ENCODE results near the gene ZNF324.
"Not testable (repeated sequence)": the region's sequence is repeated elsewhere in the genome, so short reads cannot be mapped to it uniquely, and the experiment has no call there.

ZNF324 gene

DNA sequence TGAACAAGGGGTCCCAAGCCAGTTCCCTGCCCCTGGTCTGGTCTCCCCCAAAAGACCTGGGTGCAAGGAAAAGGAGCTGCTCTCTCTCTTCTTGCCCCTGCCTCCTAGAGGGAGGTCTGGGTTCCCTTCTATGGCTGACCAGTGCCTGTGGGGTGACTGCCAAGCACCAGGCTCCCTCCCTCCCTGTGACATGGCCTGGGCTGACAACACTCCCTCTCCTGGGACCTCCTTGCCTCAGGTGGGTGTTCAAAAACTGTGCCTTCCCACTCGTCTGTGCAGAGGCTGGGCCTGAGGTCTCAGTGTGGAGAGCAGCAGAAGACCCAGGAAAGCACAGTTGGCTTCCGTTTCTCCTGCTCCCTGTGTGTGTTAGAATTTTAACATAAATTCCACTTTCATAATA, 14.0 kb downstream of the ZNF324 start:
- ChIA-PET POLR2A (interaction anchor here (0.7 kb wide), 1 partner anchor 53 kb away, joined by 3 read pairs; no protein-coding TSS in a partner anchor), CTCF (interaction anchor here (0.6 to 1.0 kb wide), 2 partner anchors 13 to 100 kb away, joined by 4 to 5 read pairs; no protein-coding TSS in a partner anchor)
- Histone ChIP-seq H3K36me3 (ENCODE audit: control insufficient read depth in 4 of 4, insufficient read depth in 4 of 4, low read length in 3 of 4) (peaks cover 0 to 31% (median 12%) of the 10 kb centered on the region in 4 experiments), H3K4me1 (ENCODE audit: control extremely low read depth in 1 of 4, control insufficient read depth in 4 of 4, insufficient read depth in 4 of 4, low read length in 3 of 4) (peaks cover 3 to 12% (median 11%) of the 10 kb centered on the region in 4 experiments), H3K27me3 (replicated peaks in 2 of 5; ENCODE audit: control insufficient read depth in 4 of 5, insufficient read depth in 5 of 5, low read length in 4 of 5) (no peaks in the 10 kb centered on the region), H3K27ac (ENCODE audit: insufficient read depth in 1 of 2, low read depth in 1 of 2, low read length in 2 of 2, poor library complexity in 1 of 2, severe bottlenecking in 2 of 2) (no peak overlapping the region), H3K9me3 (ENCODE audit: control extremely low read depth in 1 of 5, control insufficient read depth in 4 of 5, insufficient read depth in 2 of 5, low read depth in 1 of 5, low read length in 4 of 5) (no peaks in the 10 kb centered on the region), H3K4me3 (ENCODE audit: control insufficient read depth in 1 of 7, extremely low read depth in 1 of 7, insufficient read depth in 4 of 7, low read depth in 2 of 7, low read length in 6 of 7) (no peak overlapping the region)
- no CpG with 5 or more reads among the region's 2 CpGs for WGBS (ENCODE audit: insufficient coverage)
- no peak for DNase-seq

DNA sequence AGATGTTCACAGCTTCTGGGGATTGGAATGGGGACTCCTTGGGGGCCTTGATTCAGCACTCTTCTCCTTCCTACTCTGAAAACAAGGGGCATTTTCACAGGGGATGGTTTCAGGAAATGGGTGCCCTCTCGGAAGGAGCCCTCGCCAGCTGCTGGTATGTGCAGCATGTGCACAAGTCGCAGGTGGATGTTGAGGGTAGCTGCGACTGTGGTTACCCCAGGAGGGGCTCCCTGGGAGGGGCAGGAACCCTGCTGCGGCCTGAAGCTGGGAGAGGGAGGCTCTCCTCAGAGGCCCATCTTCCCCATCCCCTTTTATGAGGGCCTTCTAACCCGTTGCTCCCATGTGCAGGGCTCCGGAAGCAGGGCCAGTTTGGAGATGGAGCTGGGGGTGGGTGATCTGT, 15.5 kb downstream of the ZNF324 start:
- Histone ChIP-seq H3K4me3 (ENCODE audit: control insufficient read depth in 1 of 7, extremely low read depth in 1 of 7, insufficient read depth in 4 of 7, low read depth in 2 of 7, low read length in 6 of 7) (no peak overlapping the region), H3K4me1 (ENCODE audit: control extremely low read depth in 1 of 4, control insufficient read depth in 4 of 4, insufficient read depth in 4 of 4, low read length in 3 of 4) (peaks cover 0 to under 1% (median 0%) of the 10 kb centered on the region in 4 experiments), H3K27me3 (replicated peaks in 2 of 5; ENCODE audit: control insufficient read depth in 4 of 5, insufficient read depth in 5 of 5, low read length in 4 of 5) (no peaks in the 10 kb centered on the region), H3K36me3 (ENCODE audit: control insufficient read depth in 4 of 4, insufficient read depth in 4 of 4, low read length in 3 of 4) (peaks cover 0 to 31% (median 12%) of the 10 kb centered on the region in 4 experiments), H3K9me3 (ENCODE audit: control extremely low read depth in 1 of 5, control insufficient read depth in 4 of 5, insufficient read depth in 2 of 5, low read depth in 1 of 5, low read length in 4 of 5) (no peaks in the 10 kb centered on the region), H3K27ac (ENCODE audit: insufficient read depth in 1 of 2, low read depth in 1 of 2, low read length in 2 of 2, poor library complexity in 1 of 2, severe bottlenecking in 2 of 2) (no peak overlapping the region)
- WGBS (ENCODE audit: insufficient coverage) = 95% methylated on average over 5 of the region's 7 CpGs
- CTCF ChIA-PET = no interaction called here
- DNase-seq = no peak
- POLR2A ChIA-PET = no interaction called here

DNA sequence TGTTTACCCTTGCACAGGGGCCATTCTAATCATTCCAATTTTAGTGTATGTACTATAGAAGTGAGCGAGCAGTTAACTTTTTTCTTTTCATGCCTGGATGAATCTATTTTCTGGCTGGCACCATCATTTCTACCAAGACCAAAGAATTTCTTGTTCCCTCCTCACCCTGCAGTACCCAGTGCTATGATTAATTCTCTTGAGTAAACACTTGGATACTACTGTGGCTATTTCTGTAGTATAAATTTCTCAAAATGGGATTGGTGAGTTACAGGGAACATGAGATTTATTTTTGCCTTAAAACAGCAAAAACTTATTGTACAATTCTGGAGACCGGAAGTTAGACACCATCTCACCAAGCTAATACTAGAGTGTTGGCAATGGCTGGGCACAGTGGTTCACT, 16.9 kb downstream of the ZNF324 start:
- no peaks in the 10 kb centered on the region for H3K4me1 ChIP-seq (ENCODE audit: control extremely low read depth in 1 of 4, control insufficient read depth in 4 of 4, insufficient read depth in 4 of 4, low read length in 3 of 4)
- ChIA-PET POLR2A (no interaction called here), CTCF (interaction anchor here (1.1 kb wide), 1 partner anchor 13 kb away, joined by 5 read pairs; no protein-coding TSS in a partner anchor)
- no peak overlapping the region for H3K4me3 ChIP-seq (ENCODE audit: control insufficient read depth in 1 of 7, extremely low read depth in 1 of 7, insufficient read depth in 4 of 7, low read depth in 2 of 7, low read length in 6 of 7)
- H3K27me3 ChIP-seq (replicated peaks in 2 of 5; ENCODE audit: control insufficient read depth in 4 of 5, insufficient read depth in 5 of 5, low read length in 4 of 5) = no peaks in the 10 kb centered on the region
- no peak for DNase-seq
- no peaks in the 10 kb centered on the region for H3K9me3 ChIP-seq (ENCODE audit: control extremely low read depth in 1 of 5, control insufficient read depth in 4 of 5, insufficient read depth in 2 of 5, low read depth in 1 of 5, low read length in 4 of 5)
- no peak overlapping the region for H3K27ac ChIP-seq (ENCODE audit: insufficient read depth in 1 of 2, low read depth in 1 of 2, low read length in 2 of 2, poor library complexity in 1 of 2, severe bottlenecking in 2 of 2)
- H3K36me3 ChIP-seq (ENCODE audit: control insufficient read depth in 4 of 4, insufficient read depth in 4 of 4, low read length in 3 of 4) = peaks cover 0 to 31% (median 11%) of the 10 kb centered on the region in 4 experiments
- WGBS (ENCODE audit: insufficient coverage) = 100% methylated on average over 1 of the region's 2 CpGs

GRCh38 chr19:58484349-58484748, 17.5 kb downstream of the ZNF324 start:
- POLR2A ChIA-PET; H3K4me1 ChIP-seq (ENCODE audit: control extremely low read depth in 1 of 4, control insufficient read depth in 4 of 4, insufficient read depth in 4 of 4, low read length in 3 of 4); H3K4me3 ChIP-seq (ENCODE audit: control insufficient read depth in 1 of 7, extremely low read depth in 1 of 7, insufficient read depth in 4 of 7, low read depth in 2 of 7, low read length in 6 of 7); H3K27me3 ChIP-seq (replicated peaks in 2 of 5; ENCODE audit: control insufficient read depth in 4 of 5, insufficient read depth in 5 of 5, low read length in 4 of 5); H3K27ac ChIP-seq (ENCODE audit: insufficient read depth in 1 of 2, low read depth in 1 of 2, low read length in 2 of 2, poor library complexity in 1 of 2, severe bottlenecking in 2 of 2); H3K9me3 ChIP-seq (ENCODE audit: control extremely low read depth in 1 of 5, control insufficient read depth in 4 of 5, insufficient read depth in 2 of 5, low read depth in 1 of 5, low read length in 4 of 5): not testable (repeated sequence)
- peaks cover 0 to 25% (median 11%) of the 10 kb centered on the region in 4 experiments for H3K36me3 ChIP-seq (ENCODE audit: control insufficient read depth in 4 of 4, insufficient read depth in 4 of 4, low read length in 3 of 4)
- WGBS (ENCODE audit: insufficient coverage) = no CpG with 5 or more reads among the region's 5 CpGs
- CTCF ChIA-PET = interaction anchor here (1.1 kb wide), 1 partner anchor 12 kb away, joined by 5 read pairs; no protein-coding TSS in a partner anchor
- DNase-seq = peak; percentile 18 to 53 (median 43)

DNA sequence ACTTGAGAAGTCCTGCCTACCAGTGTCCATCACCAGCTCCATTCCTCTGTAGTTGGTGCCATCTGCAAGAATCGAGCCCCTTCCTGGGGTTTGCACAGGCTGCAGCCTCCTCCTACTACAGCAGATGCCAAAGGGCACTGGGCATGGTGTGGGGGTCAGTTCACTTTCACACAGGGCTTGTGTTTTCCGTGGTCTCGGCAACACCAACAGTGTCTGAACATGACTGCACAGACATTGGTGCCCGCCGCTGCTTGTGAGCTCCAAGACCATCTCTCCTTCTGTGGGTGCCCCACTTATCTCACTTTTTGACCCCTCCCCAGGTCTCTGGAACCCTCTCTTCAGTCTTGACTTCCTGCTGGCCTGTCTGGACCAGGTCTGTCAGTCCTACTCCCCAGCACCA, 24.5 kb downstream of the ZNF324 start:
- no peaks in the 10 kb centered on the region for H3K27me3 ChIP-seq (replicated peaks in 2 of 5; ENCODE audit: control insufficient read depth in 4 of 5, insufficient read depth in 5 of 5, low read length in 4 of 5)
- 90% methylated on average over 3 of the region's 5 CpGs for WGBS (ENCODE audit: insufficient coverage)
- POLR2A ChIA-PET = no interaction called here

GRCh38 chr19:58492265-58492664, 25.4 kb downstream of the ZNF324 start:
- WGBS (ENCODE audit: insufficient coverage) = 98% methylated on average over 5 of the region's 14 CpGs
- ChIA-PET CTCF (no interaction called here), POLR2A (no interaction called here)
- no peak for DNase-seq
- H3K27ac ChIP-seq (ENCODE audit: insufficient read depth in 1 of 2, low read depth in 1 of 2, low read length in 2 of 2, poor library complexity in 1 of 2, severe bottlenecking in 2 of 2) = no peak overlapping the region
- no peaks in the 10 kb centered on the region for H3K9me3 ChIP-seq (ENCODE audit: control extremely low read depth in 1 of 5, control insufficient read depth in 4 of 5, insufficient read depth in 2 of 5, low read depth in 1 of 5, low read length in 4 of 5)
- H3K36me3 ChIP-seq (ENCODE audit: control insufficient read depth in 4 of 4, insufficient read depth in 4 of 4, low read length in 3 of 4) = no peaks in the 10 kb centered on the region
- no peak overlapping the region for H3K4me3 ChIP-seq (ENCODE audit: control insufficient read depth in 1 of 7, extremely low read depth in 1 of 7, insufficient read depth in 4 of 7, low read depth in 2 of 7, low read length in 6 of 7)
- peaks cover 0 to under 1% (median 0%) of the 10 kb centered on the region in 4 experiments for H3K4me1 ChIP-seq (ENCODE audit: control extremely low read depth in 1 of 4, control insufficient read depth in 4 of 4, insufficient read depth in 4 of 4, low read length in 3 of 4)
- no peaks in the 10 kb centered on the region for H3K27me3 ChIP-seq (replicated peaks in 2 of 5; ENCODE audit: control insufficient read depth in 4 of 5, insufficient read depth in 5 of 5, low read length in 4 of 5)

More for the DNA sequence above, 24.5 kb downstream of the ZNF324 start:
- CTCF ChIA-PET = no interaction called here
- Histone ChIP-seq H3K4me1 (ENCODE audit: control extremely low read depth in 1 of 4, control insufficient read depth in 4 of 4, insufficient read depth in 4 of 4, low read length in 3 of 4) (no peaks in the 10 kb centered on the region), H3K4me3 (ENCODE audit: control insufficient read depth in 1 of 7, extremely low read depth in 1 of 7, insufficient read depth in 4 of 7, low read depth in 2 of 7, low read length in 6 of 7) (no peak overlapping the region), H3K9me3 (ENCODE audit: control extremely low read depth in 1 of 5, control insufficient read depth in 4 of 5, insufficient read depth in 2 of 5, low read depth in 1 of 5, low read length in 4 of 5) (no peaks in the 10 kb centered on the region), H3K27ac (ENCODE audit: insufficient read depth in 1 of 2, low read depth in 1 of 2, low read length in 2 of 2, poor library complexity in 1 of 2, severe bottlenecking in 2 of 2) (no peak overlapping the region), H3K36me3 (ENCODE audit: control insufficient read depth in 4 of 4, insufficient read depth in 4 of 4, low read length in 3 of 4) (no peaks in the 10 kb centered on the region)
- DNase-seq = no peak

GRCh38 chr19:58497634-58498170, 30.8 kb downstream of the ZNF324 start:
- no peaks in the 10 kb centered on the region for H3K36me3 ChIP-seq (ENCODE audit: control insufficient read depth in 4 of 4, insufficient read depth in 4 of 4, low read length in 3 of 4)
- no peaks in the 10 kb centered on the region for H3K27me3 ChIP-seq (replicated peaks in 2 of 5; ENCODE audit: control insufficient read depth in 4 of 5, insufficient read depth in 5 of 5, low read length in 4 of 5)
- H3K4me1 ChIP-seq (ENCODE audit: control extremely low read depth in 1 of 4, control insufficient read depth in 4 of 4, insufficient read depth in 4 of 4, low read length in 3 of 4) = peaks cover 3 to 24% (median 22%) of the 10 kb centered on the region in 4 experiments
- CTCF ChIA-PET = no interaction called here
- DNase-seq = no peak
- peak overlapping the region in 3 of 7 experiments; percentile 81 to 84 (median 81) for H3K4me3 ChIP-seq (ENCODE audit: control insufficient read depth in 1 of 7, extremely low read depth in 1 of 7, insufficient read depth in 4 of 7, low read depth in 2 of 7, low read length in 6 of 7)
- H3K9me3 ChIP-seq (ENCODE audit: control extremely low read depth in 1 of 5, control insufficient read depth in 4 of 5, insufficient read depth in 2 of 5, low read depth in 1 of 5, low read length in 4 of 5) = no peaks in the 10 kb centered on the region
- no peak overlapping the region for H3K27ac ChIP-seq (ENCODE audit: insufficient read depth in 1 of 2, low read depth in 1 of 2, low read length in 2 of 2, poor library complexity in 1 of 2, severe bottlenecking in 2 of 2)
- 94% methylated on average over 6 of the region's 8 CpGs for WGBS (ENCODE audit: insufficient coverage)
- POLR2A ChIA-PET = no interaction called here
